CD4-positive, alpha-beta T cell treated with Interleukin-17A for 1 hour (primary cell): ENCODE data around the gene PDXDC1.
"Not testable (repeated sequence)": the region's sequence is repeated elsewhere in the genome, so short reads cannot be mapped to it uniquely, and the experiment has no call there.

Experiments
- DNase-seq: peaks from one replicate; pipeline ENCODE4 v3.0.0-alpha.2; 2020

The PDXDC1 gene

DNA sequence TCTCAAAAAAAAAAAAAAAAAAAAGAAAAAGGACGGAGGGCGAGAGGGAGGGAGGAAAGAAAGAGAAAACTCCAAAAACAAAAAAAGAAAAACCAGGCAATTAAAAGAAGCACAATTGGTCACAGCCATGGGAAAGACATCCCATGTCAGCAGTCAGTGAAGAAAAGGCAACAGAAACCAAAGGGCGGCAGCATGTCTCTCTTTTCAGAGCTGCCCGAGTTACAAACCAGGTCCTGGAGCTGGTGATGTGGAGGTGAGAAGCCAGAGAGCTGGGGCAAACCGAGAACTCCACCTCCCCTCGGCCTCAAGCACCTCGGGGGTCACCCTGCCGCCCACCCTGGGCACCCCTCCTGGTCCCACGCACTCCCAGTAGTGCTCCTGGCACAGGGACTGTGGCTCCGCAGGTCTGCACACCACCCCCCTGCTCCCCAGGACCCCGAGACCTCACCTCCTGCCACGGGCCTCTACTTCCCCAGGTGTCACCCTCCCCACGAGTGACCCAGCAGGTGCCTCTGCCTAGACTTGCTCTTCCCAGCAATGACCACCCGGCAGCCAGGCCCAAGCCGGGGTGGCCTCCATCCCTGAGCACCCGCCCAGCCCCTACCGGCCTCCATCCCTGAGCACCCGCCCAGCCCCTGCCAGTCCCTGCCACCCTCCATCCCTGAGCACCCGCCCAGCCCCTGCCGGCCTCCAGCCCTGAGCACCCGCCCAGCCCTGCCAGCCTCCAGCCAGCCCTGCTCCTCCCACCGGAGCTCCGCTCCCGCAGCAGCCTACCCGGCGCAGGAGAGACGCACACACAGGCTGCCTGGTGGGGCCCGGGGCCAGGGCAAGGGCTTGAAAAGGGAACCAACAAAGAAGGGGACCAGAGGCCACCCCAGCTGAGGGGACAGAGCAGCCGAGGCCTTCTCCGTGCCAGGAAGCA is 165.9 kb downstream of the PDXDC1 start:
- not testable (repeated sequence) for DNase-seq

GRCh38 chr16:15141586-15141985 is 166.8 kb downstream of the PDXDC1 start:
- no peak for DNase-seq

DNA sequence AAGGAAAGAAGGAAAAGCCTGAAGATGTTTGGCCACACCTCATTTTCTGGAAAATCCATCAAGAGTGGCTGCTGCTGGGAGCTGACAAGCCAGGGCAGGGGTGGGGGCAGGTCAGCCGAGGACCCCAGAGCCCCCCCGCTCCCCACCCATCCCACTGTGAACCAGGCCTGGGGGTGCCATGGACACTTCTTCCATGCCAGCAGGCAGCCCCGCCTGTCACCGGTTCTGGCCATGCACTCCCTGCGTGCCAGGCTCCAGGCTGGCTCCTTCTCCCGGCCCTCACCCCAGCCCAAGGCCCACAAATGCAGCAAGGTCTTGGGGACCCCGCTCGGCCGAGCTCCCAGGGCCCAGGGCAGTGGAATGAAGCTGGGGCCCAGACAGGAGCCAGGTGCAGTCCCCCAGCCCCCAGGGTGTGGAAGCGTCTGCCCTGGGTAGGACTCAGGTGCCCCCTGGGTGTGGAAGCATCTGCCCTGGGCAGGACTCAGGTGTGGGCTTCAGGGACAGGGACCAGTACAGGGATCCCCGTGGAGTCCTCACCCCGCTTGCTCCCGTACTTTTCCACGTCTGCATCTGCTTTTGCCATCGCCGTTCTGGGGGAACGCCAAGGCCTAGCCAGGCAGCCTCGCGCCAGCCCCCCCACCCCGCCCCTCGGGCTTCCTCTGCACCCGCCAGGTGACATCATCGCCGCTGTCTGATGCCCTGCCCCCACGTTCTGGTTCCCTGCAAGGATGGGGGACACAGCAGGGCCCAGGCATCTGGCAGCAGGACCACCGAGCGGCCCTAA is 167.5 kb downstream of the PDXDC1 start:
- not testable (repeated sequence) for DNase-seq

GRCh38 chr16:15142891-15143600 is 168.2 kb downstream of the PDXDC1 start:
- DNase-seq = not testable (repeated sequence)

DNA sequence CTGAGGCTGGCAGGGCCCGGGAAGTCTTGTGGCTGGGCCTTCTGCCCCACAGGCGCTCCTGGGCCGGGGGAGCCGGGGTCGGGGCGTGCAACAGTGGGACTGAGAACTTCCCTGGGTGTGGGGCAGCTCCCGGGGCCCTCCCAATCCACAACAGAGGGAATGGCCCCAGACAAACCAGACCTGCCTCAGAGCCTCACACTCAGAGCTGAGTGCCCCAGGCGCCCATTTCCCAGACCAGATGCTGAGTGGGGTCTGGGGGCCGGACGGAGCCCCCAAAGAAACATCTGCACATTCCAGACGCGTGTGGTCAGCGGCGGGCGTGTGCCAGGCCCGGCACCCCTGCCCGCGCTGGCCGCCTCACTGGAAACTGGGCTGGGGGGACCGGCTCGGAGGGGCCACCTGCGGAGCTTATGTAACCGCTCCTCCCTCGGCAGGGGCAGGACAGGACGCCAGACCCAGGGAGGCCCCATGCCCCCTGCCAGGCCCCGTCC is 168.8 kb downstream of the PDXDC1 start:
- DNase-seq = not testable (repeated sequence)

GRCh38 chr16:15144092-15144631 is 169.3 kb downstream of the PDXDC1 start:
- not testable (repeated sequence) for DNase-seq

GRCh38 chr16:15144781-15145417 is 170.1 kb downstream of the PDXDC1 start:
- not testable (repeated sequence) for DNase-seq

DNA sequence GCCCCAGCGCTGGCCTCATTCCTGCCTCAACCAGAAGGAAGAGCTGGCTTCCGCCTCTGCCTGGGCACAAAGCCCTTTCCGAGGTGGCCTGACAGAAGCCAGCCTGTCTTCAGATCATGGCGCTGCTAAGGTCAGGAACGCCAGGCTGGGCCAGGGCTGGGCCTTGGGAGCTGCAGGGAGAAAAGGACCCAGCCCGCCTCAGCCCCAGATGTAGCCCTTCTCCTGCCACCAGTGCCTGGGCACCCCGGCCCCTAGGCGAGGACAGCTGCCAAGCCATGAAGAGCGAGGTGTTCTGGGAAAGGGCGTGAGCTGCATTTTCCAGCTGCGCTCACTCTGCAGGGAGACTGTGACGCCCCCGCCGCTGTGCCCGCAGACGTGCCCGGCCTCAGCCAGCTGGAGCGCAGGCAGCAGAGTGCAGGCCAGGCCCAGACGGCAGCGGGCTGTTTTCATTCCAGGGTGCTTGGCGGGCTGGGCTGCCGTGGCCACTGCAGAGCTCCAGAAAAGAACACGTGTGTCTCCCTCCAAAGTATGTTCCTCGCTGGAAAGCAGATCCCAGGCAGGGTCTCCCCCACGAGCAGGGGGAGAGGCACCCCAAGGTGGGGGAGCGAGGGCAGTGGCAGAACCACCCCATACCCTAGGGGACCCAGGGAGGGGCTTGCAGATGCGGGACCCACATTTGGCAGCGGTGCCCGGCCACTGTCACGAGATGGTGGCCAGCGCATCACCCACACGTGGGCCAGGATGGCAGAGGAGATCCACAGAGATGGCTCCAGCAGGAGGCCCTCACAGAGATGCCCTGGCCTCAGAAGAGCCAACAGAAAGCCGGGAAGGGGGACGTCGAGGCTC is 170.8 kb downstream of the PDXDC1 start:
- not testable (repeated sequence) for DNase-seq

GRCh38 chr16:15146264-15146662 is 171.4 kb downstream of the PDXDC1 start:
- DNase-seq = not testable (repeated sequence)

DNA sequence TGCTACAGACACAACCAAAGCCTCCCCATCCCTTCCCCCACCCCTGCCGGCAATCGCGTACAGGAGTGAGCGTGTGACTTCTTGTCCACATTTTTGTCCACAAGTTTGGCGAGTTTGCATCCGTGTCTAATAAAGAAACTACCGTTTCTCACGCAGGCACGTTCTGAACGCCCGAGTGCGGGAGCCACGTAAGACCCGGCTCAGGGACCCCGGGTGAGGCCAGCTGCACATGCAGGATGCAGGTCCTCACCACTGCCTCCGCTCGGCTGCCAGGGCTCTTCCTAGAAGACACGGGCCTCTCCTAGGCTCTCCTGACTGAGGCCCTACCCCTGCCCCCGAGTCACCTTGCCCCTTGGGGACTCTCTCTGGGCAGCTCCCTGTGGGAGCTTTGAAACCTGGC is 174.0 kb downstream of the PDXDC1 start:
- DNase-seq = not testable (repeated sequence)

GRCh38 chr16:15149260-15149659 is 174.4 kb downstream of the PDXDC1 start:
- not testable (repeated sequence) for DNase-seq

GRCh38 chr16:15154005-15154404 is 179.2 kb downstream of the PDXDC1 start:
- not testable (repeated sequence) for DNase-seq

DNA sequence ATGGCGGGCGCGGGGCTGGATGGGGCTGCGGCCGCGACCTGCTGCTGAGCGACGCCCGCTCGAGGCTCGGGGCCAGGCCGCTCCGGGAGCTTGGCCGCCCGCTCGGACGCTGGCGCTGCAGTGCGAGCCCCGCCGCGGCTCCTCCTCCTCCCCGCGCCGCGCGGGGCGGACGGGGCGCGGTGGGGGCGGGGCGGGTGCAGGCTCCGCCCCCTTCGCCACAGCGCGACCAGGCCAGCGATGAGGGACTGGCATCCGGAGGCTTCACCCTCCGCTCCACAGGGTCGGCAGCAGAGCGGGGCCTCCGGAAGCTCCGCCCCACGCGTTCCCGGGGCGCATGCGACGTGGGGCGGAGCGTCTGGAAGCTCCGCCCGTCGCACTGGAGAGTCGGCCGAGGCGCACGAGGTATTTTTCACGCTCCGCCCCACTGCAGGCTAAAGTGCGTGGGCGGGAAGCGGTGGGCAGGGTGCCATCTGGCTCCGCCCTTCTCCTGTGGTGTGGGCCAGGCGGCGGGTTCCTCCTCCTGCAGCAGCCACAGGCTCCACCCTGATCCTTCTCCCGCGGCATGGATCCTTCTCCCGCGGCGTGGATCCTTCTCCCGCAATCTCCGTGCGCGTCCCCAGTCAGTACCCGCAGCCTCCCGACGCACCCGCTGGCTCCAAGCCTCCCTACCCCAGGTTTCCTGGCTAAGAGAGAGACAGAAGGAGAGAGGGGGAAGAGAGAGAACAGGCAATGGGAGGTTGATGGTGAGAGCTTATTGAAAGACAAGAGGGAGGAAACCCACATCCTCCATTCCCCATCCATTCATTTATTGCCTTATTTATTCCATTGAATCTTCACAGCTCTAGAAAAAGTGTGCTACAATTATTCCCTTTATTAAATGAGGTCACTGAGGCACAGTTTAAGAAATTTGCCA is 180.1 kb downstream of the PDXDC1 start:
- peak; percentile 93 for DNase-seq

GRCh38 chr16:15157644-15158043 is 182.8 kb downstream of the PDXDC1 start:
- not testable (repeated sequence) for DNase-seq

- DNase-seq = not testable (repeated sequence)
Observed at GRCh38 chr16:15159671-15160070, 184.8 kb downstream of the PDXDC1 start.

DNA sequence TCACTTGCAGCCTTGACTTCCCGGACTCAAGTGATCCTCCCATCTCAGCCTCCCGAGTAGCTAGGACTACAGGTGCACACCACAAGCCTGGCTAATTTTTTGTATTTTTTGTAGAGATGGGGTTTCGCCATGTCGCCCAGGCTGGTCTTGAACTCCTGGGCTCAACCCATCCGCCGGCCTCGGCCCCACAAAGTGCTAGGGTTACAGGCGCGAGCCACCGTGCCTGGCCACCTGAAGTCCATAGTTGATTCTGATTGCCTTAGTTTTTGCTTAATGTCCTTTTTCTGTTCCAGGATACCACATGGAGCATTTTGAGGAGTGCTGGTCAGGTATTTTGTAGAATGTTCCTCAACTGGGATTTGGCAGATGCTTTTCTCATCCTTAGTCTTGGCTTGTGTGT is 185.7 kb downstream of the PDXDC1 start:
- DNase-seq = not testable (repeated sequence)

DNA sequence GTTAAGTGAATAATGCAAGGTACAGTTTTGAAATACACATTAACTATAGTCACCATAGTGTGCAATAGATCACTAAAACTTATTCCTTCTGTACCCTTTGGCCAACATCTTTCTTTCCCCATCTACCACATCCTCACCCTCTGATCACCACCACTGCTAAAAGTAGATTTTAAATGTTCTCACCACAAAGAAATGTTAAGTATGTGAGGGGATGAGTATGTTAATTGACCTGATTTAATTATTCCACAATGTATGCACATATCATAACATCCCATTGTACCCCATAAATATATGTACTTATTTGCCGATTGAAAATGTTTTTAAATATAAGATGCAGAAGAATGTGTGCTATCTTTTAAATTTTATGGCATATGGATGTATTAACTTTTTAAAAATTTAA is 188.2 kb downstream of the PDXDC1 start:
- not testable (repeated sequence) for DNase-seq

GRCh38 chr16:15166177-15166576 is 191.4 kb downstream of the PDXDC1 start:
- not testable (repeated sequence) for DNase-seq

GRCh38 chr16:15168303-15168702 is 193.5 kb downstream of the PDXDC1 start:
- not testable (repeated sequence) for DNase-seq
